Kidney glomerular epithelial cell (primary cell): ENCODE data around the gene ANXA4.
"Not testable (repeated sequence)": the region's sequence is repeated elsewhere in the genome, so short reads cannot be mapped to it uniquely, and the experiment has no call there.

Experiments
- DNase-seq: peaks from one replicate; lab custom pipeline; 2025; lab: John Stamatoyannopoulos, UW

ANXA4 gene

DNA sequence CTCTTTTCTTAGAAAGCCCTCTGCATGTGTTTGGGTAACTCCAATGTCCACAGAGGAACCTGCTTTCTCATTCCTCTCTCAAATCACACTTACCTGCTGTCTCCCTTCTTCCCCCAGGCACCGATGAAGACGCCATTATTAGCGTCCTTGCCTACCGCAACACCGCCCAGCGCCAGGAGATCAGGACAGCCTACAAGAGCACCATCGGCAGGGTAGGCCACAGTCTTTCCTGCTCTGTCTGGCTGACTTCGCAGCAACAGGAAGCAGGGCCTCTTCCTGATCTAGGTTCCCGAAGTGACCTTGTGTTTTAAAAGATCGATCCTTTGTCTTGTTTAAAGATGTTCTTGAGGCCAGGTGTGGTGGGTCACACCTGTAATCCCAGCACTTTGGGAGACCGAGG lies 62.5 kb downstream of the ANXA4 start:
- no peak for DNase-seq

DNA sequence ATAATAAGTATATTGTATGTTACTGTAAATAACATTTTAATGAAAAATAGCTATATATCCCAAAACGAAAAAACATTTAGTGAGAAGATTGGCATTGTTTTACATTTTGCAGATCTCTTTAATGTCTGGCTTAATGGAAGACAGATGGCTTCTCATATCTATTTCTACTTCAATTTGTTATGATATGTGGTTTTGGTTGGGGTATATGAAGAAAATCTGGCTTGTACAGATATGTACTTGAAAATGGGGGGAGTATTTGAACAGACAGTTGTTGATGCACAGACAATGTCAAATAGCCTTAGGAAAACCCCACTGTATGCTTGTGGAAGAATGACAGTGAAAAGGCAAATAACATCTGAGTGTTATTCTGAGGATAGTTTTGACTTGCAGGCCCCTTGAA lies 64.0 kb downstream of the ANXA4 start:
- no peak for DNase-seq

DNA sequence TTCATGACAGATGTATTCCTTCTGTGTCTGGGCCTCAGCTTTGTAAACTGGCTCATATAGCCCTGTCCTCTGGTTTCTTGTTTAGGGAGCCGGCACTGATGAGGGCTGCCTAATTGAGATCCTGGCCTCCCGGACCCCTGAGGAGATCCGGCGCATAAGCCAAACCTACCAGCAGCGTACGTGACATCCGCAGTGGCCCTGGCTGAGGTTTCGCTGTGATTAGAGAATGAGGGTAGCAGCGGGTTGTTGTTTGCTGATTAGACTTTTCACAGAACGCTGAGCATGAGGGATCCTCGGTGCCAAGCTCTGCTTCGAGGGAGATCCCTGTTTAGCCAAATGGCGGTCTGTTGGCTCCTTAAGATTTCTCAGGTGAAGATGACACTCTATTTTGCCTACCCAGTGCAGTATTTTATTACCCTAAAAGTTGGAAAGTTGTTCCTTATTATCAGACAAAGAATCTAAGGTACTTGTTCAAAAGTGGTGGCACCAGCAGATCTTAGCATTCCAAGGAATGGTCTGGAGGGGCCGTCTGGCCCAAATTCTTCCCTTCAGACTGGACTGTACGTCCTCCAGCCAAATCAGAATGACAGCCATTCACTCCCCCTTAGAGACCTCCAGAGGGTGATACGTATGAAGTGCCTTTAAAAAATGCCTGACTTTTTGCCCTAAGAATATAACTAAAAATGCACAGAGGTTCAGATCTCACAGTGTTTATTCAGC lies 66.0 kb downstream of the ANXA4 start:
- no peak for DNase-seq

DNA sequence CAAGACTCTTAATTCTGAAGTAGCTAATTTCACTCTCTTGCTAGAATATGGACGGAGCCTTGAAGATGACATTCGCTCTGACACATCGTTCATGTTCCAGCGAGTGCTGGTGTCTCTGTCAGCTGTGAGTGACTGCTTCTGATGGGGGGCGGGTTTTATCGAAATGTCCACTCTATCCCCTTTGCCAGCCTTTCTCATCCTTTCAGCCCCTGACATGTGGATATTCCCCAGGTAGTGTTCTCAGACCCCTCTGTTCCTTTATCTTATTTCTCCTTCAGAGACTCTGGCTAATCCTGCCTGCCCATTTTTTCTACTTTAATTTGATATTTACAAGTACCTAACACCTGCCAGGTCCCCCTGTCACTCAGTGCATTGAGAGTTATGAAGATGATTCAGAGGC lies 68.6 kb downstream of the ANXA4 start:
- DNase-seq: no peak

DNA sequence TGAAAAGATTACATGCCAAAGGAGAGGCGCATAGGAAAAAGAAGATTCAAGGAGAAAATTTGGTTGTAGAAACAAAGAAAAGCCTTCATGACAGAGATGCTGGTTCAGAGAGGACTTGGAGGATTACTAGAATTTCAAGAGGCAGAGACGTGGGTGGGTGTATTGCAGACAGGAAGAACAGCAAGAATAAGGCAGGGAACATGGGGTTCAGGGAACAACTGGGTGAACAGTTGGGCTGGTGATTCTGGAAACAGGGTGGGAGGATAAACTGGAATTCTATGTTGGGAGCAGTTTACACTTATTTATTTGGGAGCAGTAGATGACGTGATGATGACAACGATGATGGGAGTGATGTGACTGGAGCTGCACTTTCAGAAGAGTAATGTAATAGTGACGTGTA lies 69.1 kb downstream of the ANXA4 start:
- DNase-seq: no peak

DNA sequence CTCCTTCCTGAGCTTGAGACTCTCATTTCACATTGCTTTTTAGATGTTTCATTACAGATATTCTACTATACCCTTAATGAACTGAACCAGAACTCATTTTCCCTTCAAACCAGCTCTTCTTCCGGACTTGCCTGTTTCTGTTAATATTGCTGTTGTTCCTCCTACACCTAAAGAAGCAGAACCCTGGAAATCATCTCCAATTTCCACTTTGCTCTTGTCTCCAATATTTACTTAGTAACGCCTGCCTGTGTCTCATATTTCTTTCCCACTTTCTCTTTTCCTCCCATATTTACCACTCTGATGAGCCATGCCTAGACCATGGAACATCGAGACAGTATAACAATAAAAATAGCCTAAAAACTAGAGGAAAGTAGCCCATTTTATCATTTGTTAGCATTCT lies 69.7 kb downstream of the ANXA4 start:
- no peak for DNase-seq

DNA sequence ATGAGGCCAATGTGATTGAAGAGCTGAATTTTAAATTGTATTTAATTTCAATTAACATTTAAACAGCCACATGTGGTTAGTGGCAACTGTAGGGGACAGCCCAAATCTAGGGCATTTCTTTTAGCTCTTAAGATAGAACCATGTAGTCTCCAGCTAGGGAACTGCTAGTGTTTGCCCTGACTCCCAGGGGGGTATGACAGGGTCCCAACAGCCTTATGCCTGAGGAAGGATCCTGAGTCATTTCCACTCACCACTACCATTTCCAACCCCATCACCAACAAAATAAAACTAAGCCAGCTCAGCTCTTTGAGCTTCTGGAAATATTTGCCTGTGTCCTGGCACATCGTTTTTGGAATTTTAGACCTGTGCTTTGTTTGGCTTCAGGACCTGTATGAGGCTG lies 73.8 kb downstream of the ANXA4 start:
- no peak for DNase-seq

DNA sequence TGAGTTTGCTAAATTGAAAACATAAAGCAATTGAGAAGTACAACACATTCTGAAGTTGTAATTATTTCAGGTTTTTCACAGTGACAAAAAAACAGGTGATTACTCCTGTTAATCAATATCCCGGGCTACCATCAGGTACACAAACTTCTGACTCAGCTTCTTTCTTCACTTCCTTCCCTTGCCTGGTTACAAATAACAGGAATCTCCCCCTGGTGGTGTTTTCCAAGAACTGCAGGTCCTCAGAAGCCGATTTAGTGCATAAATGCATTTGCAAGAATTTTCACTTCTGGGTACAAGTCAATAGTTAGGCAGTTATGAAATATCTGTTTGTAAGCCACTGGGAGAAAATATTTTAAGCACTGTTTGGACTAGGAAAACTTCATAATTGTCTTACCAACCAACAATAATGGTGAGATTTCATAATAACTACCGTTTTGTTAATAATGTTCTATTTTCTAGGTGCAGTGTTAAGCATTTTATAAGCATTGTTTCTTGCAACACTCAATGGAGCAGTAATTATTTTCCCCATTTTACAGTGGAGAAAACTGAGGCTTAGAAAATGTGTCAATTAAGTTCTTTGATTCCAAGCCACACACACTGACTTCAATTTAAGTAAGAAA lies 75.1 kb downstream of the ANXA4 start:
- peak; percentile 90 for DNase-seq

DNA sequence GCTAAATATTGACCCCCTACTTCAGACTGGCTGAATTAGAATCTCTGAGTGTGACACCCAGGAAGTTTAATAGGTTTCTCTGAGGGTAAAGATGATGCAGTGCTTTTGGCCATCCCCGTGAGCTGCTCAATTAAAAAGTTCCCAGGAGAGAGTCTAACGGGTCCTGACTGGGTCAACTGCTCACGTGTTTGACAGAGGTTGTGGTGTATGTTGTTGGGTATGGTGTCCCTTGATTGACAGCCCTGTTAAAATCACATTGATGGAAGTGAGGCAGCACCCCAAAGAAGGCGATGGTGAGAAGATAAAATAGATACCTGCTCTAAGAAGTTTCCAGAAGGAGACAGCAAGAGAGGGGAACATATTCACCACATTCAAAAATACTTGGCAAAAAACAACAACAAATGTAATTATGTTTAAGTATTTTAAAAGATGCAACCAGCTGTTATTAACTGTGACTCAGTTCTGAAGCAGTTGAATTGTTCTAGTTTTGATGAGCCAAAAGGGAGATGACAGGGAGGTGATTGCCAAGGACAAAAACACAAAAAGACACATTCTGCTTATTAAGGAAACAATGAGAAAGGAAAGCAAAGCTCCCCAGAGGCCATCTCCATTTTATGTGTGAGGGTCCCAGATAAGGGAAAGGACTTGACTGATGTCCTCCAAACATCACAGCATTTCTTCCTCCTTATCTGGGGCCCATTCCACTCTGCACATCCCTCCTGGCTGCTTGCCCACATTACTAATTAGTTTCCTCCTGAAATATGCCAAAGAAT lies 76.0 kb downstream of the ANXA4 start:
- no peak for DNase-seq

DNA sequence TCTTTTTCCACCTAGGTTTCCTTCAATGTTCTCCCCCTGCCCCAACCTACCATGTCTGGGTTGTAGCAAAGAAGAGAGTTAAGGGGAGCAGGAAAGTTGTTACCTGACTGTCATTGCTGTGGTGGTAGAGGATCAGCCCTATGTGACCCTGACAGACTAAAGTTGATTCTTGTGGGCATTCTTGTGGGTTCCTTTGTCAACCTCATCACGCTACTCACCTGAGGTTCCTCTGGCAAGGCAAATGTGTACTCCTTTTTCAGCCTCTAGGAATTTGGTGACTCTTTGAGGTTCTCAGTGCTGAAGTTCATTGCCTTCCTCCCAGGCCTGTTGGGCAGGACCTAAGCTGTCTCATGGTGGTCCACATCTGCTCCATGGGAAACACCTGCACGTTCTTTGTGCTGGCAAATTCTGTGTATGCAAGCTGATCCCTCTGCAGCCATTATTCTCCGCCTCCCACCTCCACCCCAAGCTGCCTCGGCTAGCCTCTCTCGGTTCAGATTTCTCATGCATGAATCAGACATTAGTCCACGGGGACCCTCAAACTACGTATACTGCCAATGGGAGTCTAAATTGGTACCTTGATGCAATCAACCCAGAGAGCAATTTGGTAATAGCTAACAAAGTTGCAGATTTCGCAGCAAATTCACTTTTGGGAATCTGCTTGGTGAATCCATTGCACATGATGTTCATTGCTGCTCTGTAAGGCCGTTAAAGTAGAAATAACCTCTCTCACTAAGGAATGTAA lies 86.0 kb downstream of the ANXA4 start:
- no peak for DNase-seq

DNA sequence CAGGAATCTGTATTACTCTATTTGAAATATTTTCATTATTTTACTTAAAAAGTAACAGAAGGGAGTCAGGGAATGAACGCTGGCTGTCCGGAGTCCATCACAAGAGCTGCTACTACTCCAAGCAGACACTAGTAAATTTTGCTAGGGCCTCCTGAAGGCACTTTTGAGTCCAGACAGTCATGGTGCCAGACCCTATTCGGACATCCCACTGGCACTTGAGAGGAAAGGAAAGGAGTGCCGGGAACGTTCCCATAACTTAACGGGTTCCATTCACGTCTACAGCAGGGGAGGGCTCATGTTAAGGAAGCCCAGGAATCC lies 87.0 kb downstream of the ANXA4 start:
- DNase-seq: no peak

DNA sequence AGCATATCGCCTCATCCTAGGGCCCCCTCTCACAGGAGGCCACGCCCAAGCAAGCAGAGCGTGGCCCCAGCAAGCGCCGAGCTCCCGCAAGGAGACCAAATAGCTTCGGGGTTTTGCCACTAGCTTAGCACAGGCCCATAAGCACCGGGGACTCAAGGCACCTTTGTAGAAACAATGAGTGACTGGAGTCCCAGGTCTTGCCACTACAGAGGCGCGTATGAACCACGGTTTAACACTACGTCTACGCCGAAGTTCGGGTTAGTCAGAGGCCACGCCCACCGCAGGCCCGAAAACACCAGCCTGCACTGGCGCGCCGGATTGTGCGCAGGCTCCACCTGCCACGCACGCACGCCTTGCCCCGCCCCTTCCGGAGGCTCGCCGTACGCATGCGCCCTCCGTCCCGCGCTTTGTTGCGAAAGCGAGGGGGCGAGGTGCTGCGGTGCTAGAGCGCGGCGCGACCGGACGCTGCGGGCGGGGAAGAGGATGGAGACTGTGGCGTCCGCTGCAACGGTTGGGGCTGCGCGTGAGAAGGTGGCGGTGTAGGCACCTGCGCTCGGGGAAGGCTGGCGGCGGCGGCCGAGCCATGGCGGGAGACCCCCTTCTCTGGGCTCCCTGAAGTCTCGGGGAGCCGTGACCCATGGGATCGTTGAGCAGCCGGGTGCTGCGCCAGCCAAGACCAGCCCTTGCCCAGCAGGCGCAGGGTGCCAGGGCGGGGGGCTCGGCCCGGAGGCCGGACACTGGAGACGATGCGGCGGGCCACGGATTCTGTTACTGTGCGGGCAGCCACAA lies 87.5 kb downstream of the ANXA4 start, which contains the start of gene GMCL1:
Gene GMCL1 (plus strand): TSS at position 405 of the 789 bp plus-strand sequence. CDS start 233 bp downstream, at position 638.
- DNase-seq: peak; percentile 91

DNA sequence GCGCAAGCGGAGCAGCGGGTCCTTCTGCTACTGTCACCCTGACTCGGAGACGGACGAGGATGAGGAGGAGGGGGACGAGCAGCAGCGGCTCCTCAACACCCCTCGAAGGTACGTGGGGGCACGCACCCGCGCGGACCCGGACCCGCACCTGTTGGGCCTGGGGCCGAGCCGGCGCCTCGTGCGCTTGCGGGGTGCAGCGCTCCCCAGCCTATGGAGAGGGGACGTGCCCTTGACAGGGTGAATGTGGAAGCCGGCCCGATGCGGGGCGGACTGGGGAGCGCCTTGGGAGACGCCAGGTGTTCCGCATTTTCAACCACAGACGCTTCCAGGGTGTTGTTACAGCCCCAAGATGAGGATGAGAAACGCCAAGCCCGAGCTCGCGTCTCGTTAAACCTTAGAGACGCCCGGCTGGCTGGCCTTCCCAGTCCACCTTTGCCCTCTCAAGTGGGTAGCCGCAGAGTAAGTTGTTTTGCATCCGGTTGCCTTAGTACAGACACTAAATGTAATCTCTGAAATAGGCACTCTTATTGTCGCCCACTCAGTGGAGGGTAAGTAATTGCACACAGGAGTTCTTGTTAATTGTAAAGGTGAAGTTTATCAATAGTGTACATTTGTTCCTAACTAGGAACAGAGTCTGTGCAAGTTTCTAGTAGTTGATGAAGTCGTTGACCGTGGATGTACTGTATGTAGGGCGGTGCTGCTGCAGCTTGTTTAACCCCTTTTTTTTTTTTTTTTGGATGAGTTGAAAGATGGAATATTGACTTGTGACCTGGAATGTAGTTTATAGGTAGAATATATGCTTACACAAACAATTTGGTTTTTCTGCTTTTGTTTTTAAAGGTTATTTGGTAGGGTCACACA lies 88.3 kb downstream of the ANXA4 start:
- DNase-seq: peak; percentile 35

DNA sequence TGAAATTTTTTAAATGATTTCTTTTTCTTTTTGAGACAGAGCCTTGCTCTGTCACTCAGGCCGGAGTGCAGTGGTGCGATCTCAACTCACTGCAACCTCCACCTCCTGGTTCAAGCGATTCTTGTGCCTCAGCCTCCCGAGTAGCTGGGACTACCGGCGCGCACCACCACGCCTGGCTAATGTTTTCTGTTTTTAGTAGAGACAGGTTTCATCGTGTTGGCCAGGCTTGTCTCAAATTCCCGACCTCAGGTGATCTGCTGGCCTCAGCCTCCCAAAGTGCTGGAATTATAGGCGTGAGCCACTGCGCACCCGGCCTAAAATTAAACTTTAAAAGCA lies 88.9 kb downstream of the ANXA4 start:
- not testable (repeated sequence) for DNase-seq

DNA sequence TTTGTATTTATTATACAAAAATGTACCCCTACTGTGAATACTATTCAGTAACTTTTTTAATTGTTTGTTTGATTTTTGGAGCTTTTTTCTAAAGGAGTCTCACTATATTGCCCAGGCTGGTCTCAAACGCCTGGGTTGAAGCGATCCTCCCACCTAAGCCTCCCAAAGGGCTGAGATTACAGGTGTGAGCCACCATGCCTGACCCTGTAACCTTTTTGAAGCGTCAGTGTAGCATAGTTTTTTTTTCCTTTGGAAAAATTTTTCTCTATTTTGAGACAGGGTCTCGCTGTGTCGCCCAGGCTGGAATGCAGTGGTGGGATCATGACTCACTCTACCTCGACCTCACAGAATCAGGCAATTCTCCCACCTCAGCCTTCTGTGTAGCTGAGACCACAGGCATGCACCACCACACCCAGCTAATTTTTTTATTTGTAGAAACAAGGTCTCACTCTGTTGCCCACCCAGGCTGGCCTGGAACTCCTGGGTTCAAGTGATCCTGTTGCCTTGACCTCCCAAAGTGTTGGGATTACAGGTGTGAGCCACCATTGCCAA lies 89.5 kb downstream of the ANXA4 start:
- no peak for DNase-seq

DNA sequence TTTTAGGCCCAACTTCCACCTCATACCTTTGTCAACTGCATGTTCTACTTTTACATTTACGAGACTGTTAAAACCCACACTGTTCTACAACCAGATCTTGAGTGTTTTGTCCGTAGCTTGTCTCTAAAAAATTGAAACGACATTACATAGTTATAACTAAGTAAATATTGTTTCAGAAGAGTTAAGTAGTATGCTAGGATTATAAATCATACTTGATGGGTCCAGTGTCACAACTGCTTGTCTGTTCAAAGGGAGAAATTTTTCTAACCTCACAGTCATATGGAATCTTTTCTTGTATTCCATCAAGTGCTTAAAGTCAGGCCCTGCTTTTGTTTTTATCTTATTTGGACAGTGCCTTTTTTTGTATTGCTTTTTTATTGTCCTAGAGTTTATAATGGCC lies 91.8 kb downstream of the ANXA4 start:
- no peak for DNase-seq

DNA sequence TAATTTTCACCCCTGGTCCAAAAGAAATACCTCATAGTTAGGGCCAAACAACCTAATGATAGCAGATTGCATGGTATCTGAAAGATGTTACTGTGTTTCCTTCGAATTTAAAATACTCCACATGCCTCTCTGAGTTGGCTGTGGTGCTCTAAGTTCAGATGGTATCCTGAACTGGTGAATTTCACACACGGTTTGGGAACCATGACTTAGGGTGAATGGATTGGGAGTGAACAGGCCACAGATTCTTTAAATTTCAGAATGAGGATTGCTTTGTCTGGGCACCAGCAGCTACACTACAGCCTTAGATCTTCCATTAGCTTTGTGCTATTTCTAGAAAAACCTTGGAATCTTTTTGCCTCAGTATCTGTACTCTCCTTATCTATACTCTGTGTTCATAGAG lies 93.7 kb downstream of the ANXA4 start:
- DNase-seq: no peak

DNA sequence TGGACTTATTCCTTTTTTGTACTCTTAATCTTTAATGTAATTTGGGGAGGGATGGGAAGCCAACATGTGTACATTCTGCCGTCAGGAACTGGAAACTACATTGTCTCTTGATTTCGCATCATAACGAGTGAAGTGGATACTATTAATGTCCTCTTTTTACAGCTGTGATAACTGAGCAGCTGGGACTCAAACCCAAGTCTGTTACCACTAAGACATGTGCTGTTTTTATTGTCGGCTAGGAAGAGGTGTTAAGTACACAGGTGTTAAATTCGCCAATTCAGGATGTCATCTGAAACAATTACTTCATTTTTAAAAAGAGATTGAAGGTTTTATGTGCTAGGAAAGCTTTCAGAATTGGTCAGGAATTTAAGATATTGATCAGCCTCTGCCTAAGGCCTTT lies 94.4 kb downstream of the ANXA4 start:
- no peak for DNase-seq

DNA sequence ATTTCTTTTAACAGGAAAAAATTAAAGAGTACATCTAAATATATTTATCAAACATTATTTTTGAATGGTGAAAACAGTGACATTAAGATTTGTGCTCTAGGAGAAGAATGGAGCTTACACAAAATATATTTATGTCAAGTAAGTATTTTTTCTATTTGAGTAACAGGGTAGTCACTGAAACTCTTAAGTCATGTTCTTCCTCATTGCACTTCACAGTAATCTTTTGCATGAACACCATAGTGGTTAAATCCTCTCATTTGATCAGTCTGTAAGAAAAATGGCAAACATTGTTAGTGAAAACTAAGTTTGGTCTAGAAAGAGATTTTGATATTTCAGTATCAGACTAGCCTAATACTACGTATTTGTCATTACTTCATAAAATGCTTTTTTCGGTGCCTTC lies 95.6 kb downstream of the ANXA4 start:
- DNase-seq: no peak

DNA sequence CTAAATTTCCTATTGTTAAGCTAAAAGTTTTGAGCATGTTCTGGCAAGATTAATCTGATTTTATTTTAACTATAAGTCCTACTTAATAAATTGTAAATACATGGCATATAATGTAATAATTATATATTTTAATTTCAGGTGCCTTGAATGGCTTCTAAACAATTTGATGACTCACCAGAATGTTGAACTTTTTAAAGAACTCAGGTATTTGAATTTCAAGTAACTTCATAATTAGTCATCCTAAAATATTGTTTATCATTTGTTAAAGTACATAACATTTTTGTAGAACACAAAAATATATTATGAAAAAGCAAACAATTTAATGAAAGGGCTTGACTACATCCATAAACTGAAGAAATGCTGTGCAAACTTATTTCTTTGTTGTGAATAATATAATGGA lies 102.1 kb downstream of the ANXA4 start:
- no peak for DNase-seq

DNA sequence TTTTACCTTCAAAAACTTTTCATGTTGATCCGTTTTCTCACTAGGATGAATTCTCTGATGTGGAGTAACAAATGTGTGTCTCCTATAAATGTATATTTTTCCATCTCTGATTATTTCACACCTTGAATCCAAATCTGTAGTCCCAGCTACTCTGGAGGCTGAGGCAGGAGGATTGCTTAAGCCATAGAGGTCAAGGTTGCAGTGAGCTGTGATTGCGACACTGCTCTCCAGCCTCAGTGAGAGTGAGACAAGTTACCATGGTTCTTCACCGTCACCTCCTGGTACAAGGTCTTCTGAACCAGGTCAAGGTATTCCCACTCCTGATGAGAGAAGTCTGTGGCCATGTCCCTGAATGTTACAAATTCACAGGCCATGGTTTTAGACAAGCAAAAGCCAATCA lies 102.6 kb downstream of the ANXA4 start:
- no peak for DNase-seq
